Transverse colon (tissue), 4 donors: ENCODE data around the gene CD52.

Experiments
- EP300 ChIP-seq: sonication (generic); formaldehyde crosslinking; IDR thresholded peaks from one replicate; pipeline ENCODE4 v1.6.1; 2017; ENCODE audit warnings: antibody characterized with exemption, low read depth
- POLR2A ChIP-seq: fragments of 450-650 bp; IDR thresholded peaks from one replicate; pipeline ENCODE4 v1.6.1; 2016; ENCODE audit warnings: antibody characterized with exemption, mild to moderate bottlenecking, moderate library complexity
- POLR2AphosphoS5 ChIP-seq, 3 donors: sonication (generic); formaldehyde crosslinking; IDR thresholded peaks; one replicate each; pipeline ENCODE4 v1.6.1; 2016; ENCODE audit warnings: antibody characterized with exemption in 3 of 3
- TF ChIP-seq, protein P1 (sequence below), 5 experiments: fragments of 200-600 bp in 3 of 5; fragments of 450-650 bp in 2 of 5; sonication (generic) in 3 of 5; IDR thresholded peaks; 1 replicate in 2 of 5; 2 replicates in 3 of 5; pipeline ENCODE4 v1.5.1; 2016 to 2017; ENCODE audit warnings: antibody characterized with exemption in 5 of 5, inconsistent platforms in 3 of 5, mild to moderate bottlenecking in 2 of 5, moderate library complexity in 1 of 5

DNA sequence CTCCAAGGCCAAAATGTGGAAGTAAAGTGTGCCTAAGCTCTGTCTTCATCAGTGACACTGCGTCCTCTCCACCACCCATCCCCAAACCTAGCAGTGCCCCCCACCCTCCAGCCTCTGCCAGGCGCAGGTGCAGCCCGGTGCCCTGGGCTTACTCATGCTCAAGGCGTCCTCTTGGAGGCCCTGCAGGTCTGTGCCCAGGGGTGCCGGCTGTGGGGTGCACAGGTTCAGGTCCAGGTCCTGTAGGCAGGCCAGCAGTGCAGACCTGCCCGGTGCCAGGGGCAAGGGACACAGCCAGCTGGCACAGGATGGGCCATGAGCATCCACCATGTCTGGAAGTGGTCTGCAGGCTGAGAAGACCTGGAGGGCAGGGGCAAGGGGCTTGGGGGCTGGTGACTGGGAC lies 49.7 kb downstream of the CD52 start:
- TF ChIP-seq POLR2A (no peak), POLR2AphosphoS5 (IDR thresholded peaks at IDR 0.05) (no peak), EP300 (no peak)
- TF ChIP-seq, protein P1, sequence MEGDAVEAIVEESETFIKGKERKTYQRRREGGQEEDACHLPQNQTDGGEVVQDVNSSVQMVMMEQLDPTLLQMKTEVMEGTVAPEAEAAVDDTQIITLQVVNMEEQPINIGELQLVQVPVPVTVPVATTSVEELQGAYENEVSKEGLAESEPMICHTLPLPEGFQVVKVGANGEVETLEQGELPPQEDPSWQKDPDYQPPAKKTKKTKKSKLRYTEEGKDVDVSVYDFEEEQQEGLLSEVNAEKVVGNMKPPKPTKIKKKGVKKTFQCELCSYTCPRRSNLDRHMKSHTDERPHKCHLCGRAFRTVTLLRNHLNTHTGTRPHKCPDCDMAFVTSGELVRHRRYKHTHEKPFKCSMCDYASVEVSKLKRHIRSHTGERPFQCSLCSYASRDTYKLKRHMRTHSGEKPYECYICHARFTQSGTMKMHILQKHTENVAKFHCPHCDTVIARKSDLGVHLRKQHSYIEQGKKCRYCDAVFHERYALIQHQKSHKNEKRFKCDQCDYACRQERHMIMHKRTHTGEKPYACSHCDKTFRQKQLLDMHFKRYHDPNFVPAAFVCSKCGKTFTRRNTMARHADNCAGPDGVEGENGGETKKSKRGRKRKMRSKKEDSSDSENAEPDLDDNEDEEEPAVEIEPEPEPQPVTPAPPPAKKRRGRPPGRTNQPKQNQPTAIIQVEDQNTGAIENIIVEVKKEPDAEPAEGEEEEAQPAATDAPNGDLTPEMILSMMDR (IDR thresholded peaks at IDR 0.05), result no peak
